ENCODE measurements around the gene RFNG.

The RFNG gene

DNA sequence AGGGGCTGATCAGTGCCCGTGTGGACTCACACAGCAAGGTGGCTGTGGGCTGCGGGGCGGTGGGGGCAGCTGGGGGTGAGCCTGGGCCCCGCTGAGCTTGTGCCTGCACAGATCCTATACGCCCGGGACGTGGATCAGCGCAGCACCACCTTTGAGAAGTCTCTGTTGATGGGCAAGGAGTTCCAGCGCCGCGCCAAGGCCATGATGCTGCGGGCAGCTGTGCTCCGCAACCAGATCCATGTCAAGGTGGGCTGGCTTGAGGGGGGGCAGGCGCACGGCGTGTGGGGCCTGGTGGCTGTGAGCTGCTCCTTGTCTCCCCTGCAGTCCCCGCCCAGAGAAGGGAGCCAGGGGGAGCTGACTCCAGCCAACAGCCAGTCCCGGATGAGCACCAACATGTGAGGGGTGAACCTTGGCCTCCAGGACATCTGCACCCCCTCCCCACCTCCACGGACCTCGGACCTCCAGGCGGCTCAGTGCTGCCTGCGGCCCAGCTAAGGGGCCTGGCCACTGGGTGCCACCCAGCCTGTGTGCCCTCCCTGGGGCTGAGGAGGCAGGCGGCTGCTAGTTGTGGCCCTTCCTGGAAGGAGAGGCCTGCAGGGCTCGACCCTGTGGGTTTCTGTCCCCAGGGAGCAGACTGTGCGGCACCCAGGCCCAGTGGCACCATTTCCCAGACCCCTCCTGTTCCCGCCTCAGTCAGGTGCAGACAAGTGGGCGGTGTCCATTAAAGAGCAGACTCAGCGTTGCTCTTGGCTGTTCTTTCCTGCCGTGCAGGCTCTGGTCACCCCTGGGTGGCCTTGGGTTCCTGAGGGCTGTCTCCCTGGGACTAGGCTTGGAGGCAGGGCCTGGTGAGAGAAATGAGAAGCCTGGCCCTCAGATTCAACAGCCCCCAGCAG, 5.4 kb upstream of the RFNG start:
- Histone ChIP-seq H3K4me2 (peak overlapping the region in 4 of 11 experiments; percentile 7 to 14 (median 9); a peak in 2 of 22 replicates), H3K4me1 (peaks cover 17 to 68% (median 47%) of the 10 kb centered on the region in 10 experiments)

DNA sequence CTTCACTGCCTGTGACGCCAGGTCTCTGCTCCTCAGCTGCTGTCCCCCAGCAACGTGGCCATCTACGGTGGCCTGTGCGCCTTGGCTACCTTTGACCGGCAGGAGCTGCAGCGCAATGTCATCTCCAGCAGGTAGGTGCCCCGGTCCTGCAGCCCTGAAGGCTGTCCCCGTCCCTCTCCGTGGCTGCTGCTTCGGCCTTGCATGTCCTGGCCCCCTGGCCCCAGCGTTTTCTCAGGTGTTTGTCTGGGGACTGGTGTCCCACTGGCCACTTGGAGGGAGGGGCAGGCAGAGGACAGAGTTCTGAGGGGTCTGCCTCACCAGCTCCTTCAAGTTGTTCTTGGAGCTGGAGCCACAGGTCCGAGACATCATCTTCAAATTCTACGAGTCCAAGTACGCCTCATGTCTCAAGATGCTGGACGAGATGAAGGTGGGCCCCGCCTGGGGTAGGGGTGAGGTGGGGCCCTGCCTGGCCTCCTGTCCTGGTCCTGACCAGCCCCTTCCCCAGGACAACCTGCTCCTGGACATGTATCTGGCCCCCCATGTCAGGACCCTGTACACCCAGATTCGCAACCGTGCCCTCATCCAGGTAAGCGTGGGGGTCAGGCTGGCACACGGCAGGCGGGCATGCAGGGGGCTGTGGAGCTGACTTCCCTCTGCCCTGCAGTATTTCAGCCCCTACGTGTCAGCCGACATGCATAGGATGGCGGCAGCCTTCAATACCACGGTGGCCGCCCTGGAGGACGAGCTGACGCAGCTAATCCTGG, 4.5 kb upstream of the RFNG start:
- Histone ChIP-seq H3K9ac (no peak overlapping the region), H3K27ac (no peak overlapping the region), H3K4me2 (no peak overlapping the region), H3K9me3 (replicated peaks in 1 of 11) (no peaks in the 10 kb centered on the region), H3K4me3 (no peak overlapping the region), H4K20me1 (peaks cover 0 to 93% (median 90%) of the 10 kb centered on the region in 11 experiments; a peak in 20 of 22 replicates), H3K4me1 (peaks cover 17 to 68% (median 47%) of the 10 kb centered on the region in 10 experiments), H3K27me3 (no peaks in the 10 kb centered on the region), H3K36me3 (peaks cover 70 to 82% (median 80%) of the 10 kb centered on the region in 11 experiments)
- no peak for TF ChIP-seq Cebpa-rat (IDR thresholded peaks at IDR 0.05)

More for the DNA sequence above, 5.4 kb upstream of the RFNG start:
- H3K4me3 ChIP-seq, result no peak overlapping the region
- peaks cover 0 to 98% (median 95%) of the 10 kb centered on the region in 11 experiments; a peak in 20 of 22 replicates for H4K20me1 ChIP-seq
- H3K36me3 ChIP-seq, result peaks cover 76 to 88% (median 86%) of the 10 kb centered on the region in 11 experiments
- no peak overlapping the region for H3K27ac ChIP-seq
- H3K9ac ChIP-seq, result peak overlapping the region in 4 of 11 experiments; percentile 15 to 41 (median 28); a peak in 5 of 22 replicates
- H3K9me3 ChIP-seq (replicated peaks in 1 of 11), result no peaks in the 10 kb centered on the region
- no peaks in the 10 kb centered on the region for H3K27me3 ChIP-seq
- no peak for TF ChIP-seq Cebpa-rat (IDR thresholded peaks at IDR 0.05)

DNA sequence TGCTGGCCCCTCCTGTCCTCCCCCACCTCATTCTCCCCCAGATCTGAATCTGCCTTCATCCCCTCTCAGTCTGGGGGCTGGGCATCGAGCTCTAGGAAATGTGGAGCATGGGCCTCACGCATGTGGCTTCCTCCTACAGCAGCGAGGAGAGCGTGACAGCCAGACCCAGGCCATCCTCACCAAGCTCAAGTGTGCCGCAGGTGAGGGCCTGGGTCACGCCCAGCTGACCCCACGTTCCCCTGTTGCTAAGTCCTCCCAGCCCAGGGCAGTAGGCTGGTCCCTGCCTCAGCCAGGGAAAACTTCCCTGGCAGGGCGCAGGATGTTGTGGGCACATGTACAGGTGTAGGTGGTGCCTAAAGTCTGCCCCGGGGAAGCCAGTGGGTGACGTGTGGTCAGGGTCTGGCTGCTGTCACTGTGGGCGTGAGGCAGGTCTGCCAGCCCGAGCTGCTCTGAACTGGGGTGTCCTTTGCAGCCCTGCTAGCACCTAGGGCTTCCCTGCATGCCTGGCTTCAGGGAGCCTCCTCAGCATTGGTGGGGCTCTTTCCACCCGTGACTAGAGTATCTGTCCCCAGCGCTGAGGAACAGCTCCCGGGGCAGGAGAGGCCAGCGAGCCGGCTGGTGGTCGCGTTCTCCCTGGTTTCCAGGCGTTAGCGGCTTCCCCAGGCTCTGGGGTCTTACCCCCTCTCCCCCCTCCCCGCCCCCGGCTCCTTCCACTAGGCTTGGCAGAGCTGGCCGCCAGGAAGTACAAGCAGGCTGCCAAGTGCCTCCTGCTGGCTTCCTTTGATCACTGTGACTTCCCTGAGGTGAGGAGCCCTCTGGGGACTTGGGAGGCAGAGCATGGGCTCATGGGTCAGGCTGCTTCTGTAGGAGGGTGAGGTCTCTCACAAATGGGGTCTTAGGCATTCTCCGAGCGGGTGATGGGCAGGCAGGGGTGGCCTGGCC, 3.7 kb upstream of the RFNG start:
- no peak overlapping the region for H3K4me3 ChIP-seq
- TF ChIP-seq Cebpa-rat (IDR thresholded peaks at IDR 0.05), result no peak
- peaks cover 24 to 68% (median 50%) of the 10 kb centered on the region in 10 experiments for H3K4me1 ChIP-seq
- peak overlapping the region in 3 of 11 experiments; percentile 5 to 23 (median 14); a peak in 3 of 22 replicates for H3K9ac ChIP-seq
- no peaks in the 10 kb centered on the region for H3K9me3 ChIP-seq (replicated peaks in 1 of 11)
- peaks cover 0 to 92% (median 82%) of the 10 kb centered on the region in 11 experiments; a peak in 20 of 22 replicates for H4K20me1 ChIP-seq
- H3K27ac ChIP-seq, result no peak overlapping the region
- H3K4me2 ChIP-seq, result 0 out of 22 replicates have a peak overlapping the region, but pooled peaks of 1 of the 11 experiments have one; percentile 1
- H3K36me3 ChIP-seq, result peaks cover 62 to 73% (median 72%) of the 10 kb centered on the region in 11 experiments
- H3K27me3 ChIP-seq, result no peaks in the 10 kb centered on the region

DNA sequence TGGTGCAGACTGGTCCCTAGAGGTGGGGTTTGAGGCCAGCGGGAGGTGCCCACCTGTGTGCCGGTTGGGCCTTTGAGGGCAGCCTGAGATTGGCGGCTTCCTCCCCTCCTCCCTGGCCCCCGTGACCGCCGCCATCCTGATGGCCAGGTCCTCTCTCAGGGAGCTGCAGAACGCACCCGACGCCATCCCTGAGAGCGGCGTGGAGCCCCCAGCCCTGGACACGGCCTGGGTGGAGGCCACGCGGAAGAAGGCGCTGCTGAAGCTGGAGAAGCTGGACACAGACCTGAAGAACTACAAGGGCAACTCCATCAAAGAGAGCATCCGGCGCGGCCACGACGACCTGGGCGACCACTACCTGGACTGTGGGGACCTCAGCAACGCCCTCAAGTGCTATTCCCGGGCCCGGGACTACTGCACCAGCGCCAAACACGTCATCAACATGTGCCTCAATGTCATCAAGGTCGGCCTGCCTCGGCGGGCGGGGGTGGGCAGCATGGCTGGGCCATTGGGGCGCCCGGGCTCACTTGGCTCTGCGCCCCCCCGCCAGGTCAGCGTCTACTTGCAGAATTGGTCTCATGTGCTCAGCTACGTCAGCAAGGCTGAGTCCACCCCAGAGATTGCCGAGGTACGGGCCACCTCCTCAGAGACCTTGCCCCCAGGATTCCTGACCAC, 2.9 kb upstream of the RFNG start:
- Histone ChIP-seq H3K9ac (peak overlapping the region in 4 of 11 experiments; percentile 5 to 94 (median 56); a peak in 3 of 22 replicates), H3K27ac (no peak overlapping the region), H4K20me1 (peaks cover 0 to 86% (median 74%) of the 10 kb centered on the region in 11 experiments; a peak in 20 of 22 replicates), H3K4me3 (no peak overlapping the region; a peak in 1 of 20 replicates), H3K4me1 (peaks cover 32 to 65% (median 45%) of the 10 kb centered on the region in 10 experiments), H3K4me2 (no peak overlapping the region; a peak in 1 of 22 replicates), H3K36me3 (peaks cover 57 to 73% (median 68%) of the 10 kb centered on the region in 11 experiments), H3K9me3 (replicated peaks in 1 of 11) (no peaks in the 10 kb centered on the region), H3K27me3 (no peaks in the 10 kb centered on the region)
- no peak for TF ChIP-seq Cebpa-rat (IDR thresholded peaks at IDR 0.05)

DNA sequence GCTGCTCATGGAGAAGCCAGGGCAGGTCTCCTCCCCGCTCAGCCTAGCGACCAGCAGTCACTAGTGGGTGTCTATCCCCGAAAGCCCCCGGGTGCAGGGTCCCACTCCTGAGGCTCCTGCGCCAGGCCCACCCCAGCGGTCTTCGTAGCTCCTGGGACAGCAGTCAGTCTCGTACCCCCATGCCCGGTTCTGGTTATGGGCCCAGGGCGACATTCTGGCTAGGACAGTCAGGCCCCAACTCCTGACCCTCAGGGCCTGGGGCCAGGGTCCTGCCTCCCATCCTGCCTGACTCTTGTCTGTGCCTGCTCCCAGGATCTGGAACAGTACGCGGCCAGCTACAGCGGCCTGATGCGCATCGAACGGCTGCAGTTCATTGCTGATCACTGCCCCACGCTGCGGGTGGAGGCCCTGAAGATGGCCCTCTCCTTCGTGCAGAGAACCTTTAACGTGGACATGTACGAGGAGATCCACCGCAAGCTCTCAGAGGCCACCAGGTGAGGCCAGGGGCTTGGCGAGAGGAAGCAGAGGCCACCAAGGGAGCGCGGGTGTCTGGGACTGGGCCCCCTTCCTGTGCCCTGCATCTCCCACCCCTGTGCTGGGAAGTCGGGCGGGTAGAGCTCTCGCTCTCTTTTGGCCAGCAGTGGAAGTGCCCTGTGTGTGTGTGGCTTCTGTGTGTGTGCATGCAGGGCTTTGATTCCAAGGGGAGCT, 2.1 kb upstream of the RFNG start:
- Histone ChIP-seq H3K36me3 (peaks cover 53 to 72% (median 68%) of the 10 kb centered on the region in 11 experiments), H4K20me1 (peaks cover 0 to 78% (median 66%) of the 10 kb centered on the region in 11 experiments; a peak in 20 of 22 replicates), H3K4me2 (peak overlapping the region; percentile 90 to 100 (median 98); a peak in 21 of 22 replicates), H3K4me3 (peak overlapping the region in 8 of 10 experiments; percentile 9 to 99 (median 96); a peak in 9 of 20 replicates), H3K27ac (no peak overlapping the region), H3K9ac (peak overlapping the region; percentile 82 to 94 (median 89); a peak in 18 of 22 replicates), H3K9me3 (replicated peaks in 1 of 11) (no peaks in the 10 kb centered on the region), H3K4me1 (peaks cover 29 to 57% (median 38%) of the 10 kb centered on the region in 10 experiments), H3K27me3 (no peaks in the 10 kb centered on the region)
- no peak for TF ChIP-seq Cebpa-rat (IDR thresholded peaks at IDR 0.05)

DNA sequence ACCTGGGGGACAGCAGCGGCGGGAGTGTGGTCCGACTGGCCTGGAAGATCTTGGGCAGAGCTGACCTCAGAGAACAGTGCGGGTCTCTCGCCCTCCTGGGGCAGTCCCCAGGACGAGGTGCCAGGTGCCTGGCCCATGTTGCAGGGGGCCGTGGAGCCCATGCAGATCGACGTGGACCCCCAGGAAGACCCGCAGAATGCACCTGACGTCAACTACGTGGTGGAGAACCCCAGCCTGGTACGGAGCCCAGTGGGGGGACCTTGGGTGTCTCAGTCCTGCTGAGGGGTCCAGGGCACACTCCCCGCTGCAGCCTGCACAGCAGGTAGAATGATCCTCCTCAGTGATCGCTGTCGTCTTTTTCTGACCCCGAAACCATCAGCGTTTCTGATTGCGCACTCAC, 1.5 kb upstream of the RFNG start:
- Histone ChIP-seq H3K4me3 (peak overlapping the region; percentile 94 to 99 (median 97); a peak in 18 of 20 replicates), H3K4me1 (peaks cover 28 to 53% (median 36%) of the 10 kb centered on the region in 10 experiments), H3K27me3 (no peaks in the 10 kb centered on the region), H4K20me1 (peaks cover 0 to 72% (median 60%) of the 10 kb centered on the region in 11 experiments; a peak in 20 of 22 replicates), H3K27ac (no peak overlapping the region; a peak in 1 of 22 replicates), H3K9me3 (replicated peaks in 1 of 11) (no peaks in the 10 kb centered on the region), H3K9ac (peak overlapping the region; percentile 82 to 94 (median 89); a peak in 21 of 22 replicates), H3K4me2 (peak overlapping the region; percentile 90 to 100 (median 98)), H3K36me3 (peaks cover 47 to 72% (median 68%) of the 10 kb centered on the region in 11 experiments)
- no peak for TF ChIP-seq Cebpa-rat (IDR thresholded peaks at IDR 0.05)

DNA sequence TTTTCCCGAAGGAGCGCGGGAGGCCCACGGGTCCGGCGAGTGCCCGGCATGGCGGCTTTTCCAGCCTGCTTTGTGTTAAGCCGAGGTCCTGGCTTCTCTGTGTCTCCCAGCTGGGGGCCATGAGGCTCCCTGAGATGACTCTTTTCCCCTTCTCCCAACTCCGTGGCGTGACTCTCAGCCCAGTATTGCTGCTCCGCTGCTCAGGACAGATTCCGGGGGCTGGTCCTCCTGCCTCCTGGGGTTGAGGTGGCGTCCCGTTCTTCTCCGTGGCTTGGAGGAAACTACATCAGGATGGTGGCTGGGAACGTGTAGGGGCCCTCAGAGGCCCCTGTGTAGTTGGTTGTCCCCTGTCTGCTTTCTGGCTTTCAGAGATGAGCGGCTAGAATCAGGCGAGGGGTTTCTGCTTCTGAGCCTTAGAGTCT, 1.0 kb upstream of the RFNG start:
- Histone ChIP-seq H4K20me1 (peaks cover 0 to 67% (median 55%) of the 10 kb centered on the region in 11 experiments; a peak in 20 of 22 replicates), H3K27ac (peak overlapping the region; percentile 9 to 81 (median 77); a peak in 19 of 22 replicates), H3K4me1 (peaks cover 28 to 50% (median 36%) of the 10 kb centered on the region in 10 experiments), H3K4me2 (peak overlapping the region; percentile 90 to 100 (median 98)), H3K9me3 (replicated peaks in 1 of 11) (no peaks in the 10 kb centered on the region), H3K27me3 (no peaks in the 10 kb centered on the region), H3K36me3 (peaks cover 47 to 72% (median 67%) of the 10 kb centered on the region in 11 experiments), H3K9ac (peak overlapping the region; percentile 82 to 94 (median 89)), H3K4me3 (peak overlapping the region; percentile 94 to 99 (median 97))
- TF ChIP-seq Cebpa-rat (IDR thresholded peaks at IDR 0.05), result no peak
